Measurements from ENCODE around the gene KPTN. TPM values are rescaled to one million over a fixed set of nuclear protein-coding genes. Genes with fewer than 3 reads are reported as not detected.

The KPTN gene
- polyA plus RNA-seq, 3 donors, result 9.5 to 9.7 (median 9.5) TPM

DNA sequence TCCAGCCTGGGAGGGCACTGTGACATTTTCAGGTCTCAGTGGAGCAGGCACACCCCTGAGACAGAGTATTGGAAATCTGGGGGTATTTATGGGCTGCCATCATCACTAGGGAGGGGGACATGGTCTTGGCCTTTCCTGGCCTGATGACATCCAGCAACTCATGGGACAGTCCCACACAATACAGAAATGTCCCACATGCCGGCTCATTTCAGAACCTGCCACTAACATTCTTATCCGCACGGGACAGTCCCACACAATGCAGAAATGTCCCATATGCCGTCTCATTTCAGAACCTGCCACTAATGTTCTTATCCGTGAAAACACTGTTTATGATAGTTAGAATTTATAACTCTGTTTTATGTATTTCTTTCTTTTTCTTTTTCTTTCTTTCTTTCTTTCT lies 22.1 kb downstream of the KPTN start:
- Histone ChIP-seq H2AFZ (ENCODE audit: insufficient read depth, low read depth, low read length, poor library complexity, severe bottlenecking) (no peak overlapping the region), H3K9me3 (replicated peaks in 1 of 2; ENCODE audit: control insufficient read depth in 1 of 2, insufficient read depth in 1 of 2, low read length in 2 of 2) (peaks cover 0 to 1% of the 10 kb centered on the region in 2 donors), H3K36me3 (replicated peaks in 1 of 2; ENCODE audit: control insufficient read depth in 1 of 2, insufficient read depth in 2 of 2, low read length in 2 of 2) (no peaks in the 10 kb centered on the region), H3K27ac (ENCODE audit: low read depth in 1 of 2, low read length in 2 of 2) (no peak overlapping the region), H4K20me1 (ENCODE audit: insufficient read depth, low read length) (no peaks in the 10 kb centered on the region), H3K27me3 (ENCODE audit: control insufficient read depth in 2 of 2, insufficient read depth in 2 of 2, low read length in 2 of 2) (peaks cover 15 to 27% of the 10 kb centered on the region in 2 donors), H3K4me3 (replicated peaks in 1 of 3; ENCODE audit: low read depth in 2 of 3, low read length in 3 of 3) (no peak overlapping the region), H3K4me1 (ENCODE audit: control insufficient read depth in 1 of 2, insufficient read depth in 2 of 2, low read length in 2 of 2) (no peaks in the 10 kb centered on the region), H3K9ac (ENCODE audit: insufficient read depth, low read length, poor library complexity, severe bottlenecking) (no peak overlapping the region), H3K79me2 (ENCODE audit: insufficient read depth, low read length) (no peaks in the 10 kb centered on the region), H3K4me2 (replicated peaks; ENCODE audit: extremely low read depth, low read length, poor library complexity, severe bottlenecking) (no peak overlapping the region)
- H3K36me3 Mint-ChIP-seq, result no peaks in the 10 kb centered on the region
- no peak for DNase-seq
- no peak overlapping the region for H3K27ac Mint-ChIP-seq
- intact Hi-C loops (cut with micrococcal nuclease), result no loop called here
- WGBS (ENCODE audit: insufficient coverage), result no CpG with 5 or more reads among the region's 5 CpGs
- TF ChIP-seq, protein P1, sequence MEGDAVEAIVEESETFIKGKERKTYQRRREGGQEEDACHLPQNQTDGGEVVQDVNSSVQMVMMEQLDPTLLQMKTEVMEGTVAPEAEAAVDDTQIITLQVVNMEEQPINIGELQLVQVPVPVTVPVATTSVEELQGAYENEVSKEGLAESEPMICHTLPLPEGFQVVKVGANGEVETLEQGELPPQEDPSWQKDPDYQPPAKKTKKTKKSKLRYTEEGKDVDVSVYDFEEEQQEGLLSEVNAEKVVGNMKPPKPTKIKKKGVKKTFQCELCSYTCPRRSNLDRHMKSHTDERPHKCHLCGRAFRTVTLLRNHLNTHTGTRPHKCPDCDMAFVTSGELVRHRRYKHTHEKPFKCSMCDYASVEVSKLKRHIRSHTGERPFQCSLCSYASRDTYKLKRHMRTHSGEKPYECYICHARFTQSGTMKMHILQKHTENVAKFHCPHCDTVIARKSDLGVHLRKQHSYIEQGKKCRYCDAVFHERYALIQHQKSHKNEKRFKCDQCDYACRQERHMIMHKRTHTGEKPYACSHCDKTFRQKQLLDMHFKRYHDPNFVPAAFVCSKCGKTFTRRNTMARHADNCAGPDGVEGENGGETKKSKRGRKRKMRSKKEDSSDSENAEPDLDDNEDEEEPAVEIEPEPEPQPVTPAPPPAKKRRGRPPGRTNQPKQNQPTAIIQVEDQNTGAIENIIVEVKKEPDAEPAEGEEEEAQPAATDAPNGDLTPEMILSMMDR (IDR thresholded peaks at IDR 0.05), result no peak
- H3K4me3 Mint-ChIP-seq, result no peak overlapping the region
- H3K4me1 Mint-ChIP-seq, result peaks cover 2% of the 10 kb centered on the region
- H3K27me3 Mint-ChIP-seq (ENCODE audit: low read depth in 3 of 3), result peaks cover 13 to 24% (median 19%) of the 10 kb centered on the region in 3 donors
- H3K9me3 Mint-ChIP-seq, result peaks cover 0 to 3% (median 0%) of the 10 kb centered on the region in 7 donors

DNA sequence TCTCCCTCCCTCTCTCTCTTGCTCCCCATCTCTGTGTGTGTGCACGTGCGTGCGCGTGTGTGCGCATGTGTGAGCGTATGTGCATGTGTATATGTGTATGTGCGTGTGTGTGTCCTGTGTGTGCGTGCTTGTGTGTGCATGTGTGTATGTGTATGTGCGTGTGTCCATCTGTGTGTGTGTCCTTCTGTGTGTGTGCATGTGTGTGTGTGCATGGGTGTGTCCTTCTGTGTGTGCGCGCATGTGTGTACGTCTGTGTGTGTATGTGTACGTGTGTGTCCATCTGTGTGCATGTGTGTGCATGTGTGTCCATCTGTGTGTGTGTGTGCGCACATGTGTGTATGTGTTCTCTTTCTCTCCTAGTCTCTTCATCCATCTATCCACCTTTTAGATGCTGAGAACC lies 24.5 kb downstream of the KPTN start:
- WGBS (ENCODE audit: insufficient coverage), result 96% methylated on average over 5 of the region's 14 CpGs
- H3K36me3 Mint-ChIP-seq, result no peaks in the 10 kb centered on the region
- H3K27me3 Mint-ChIP-seq (ENCODE audit: low read depth in 3 of 3), result peaks cover 19 to 36% (median 35%) of the 10 kb centered on the region in 3 donors
- H3K27me3 ChIP-seq (ENCODE audit: control insufficient read depth in 2 of 2, insufficient read depth in 2 of 2, low read length in 2 of 2), result peaks cover 28 to 51% of the 10 kb centered on the region in 2 donors
- TF ChIP-seq, protein P1 (IDR thresholded peaks at IDR 0.05), result no peak
- H3K27ac ChIP-seq (ENCODE audit: low read depth in 1 of 2, low read length in 2 of 2), result no peak overlapping the region
- no peak overlapping the region for H3K27ac Mint-ChIP-seq
- intact Hi-C loops (cut with micrococcal nuclease), result no loop called here
- H3K4me1 Mint-ChIP-seq, result peaks cover 2% of the 10 kb centered on the region
- H3K4me2 ChIP-seq (replicated peaks; ENCODE audit: extremely low read depth, low read length, poor library complexity, severe bottlenecking), result no peak overlapping the region
- H3K79me2 ChIP-seq (ENCODE audit: insufficient read depth, low read length), result no peaks in the 10 kb centered on the region
- DNase-seq, result no peak
- peaks cover 9 to 19% of the 10 kb centered on the region in 2 donors for H3K9me3 ChIP-seq (replicated peaks in 1 of 2; ENCODE audit: control insufficient read depth in 1 of 2, insufficient read depth in 1 of 2, low read length in 2 of 2)
- H3K4me1 ChIP-seq (ENCODE audit: control insufficient read depth in 1 of 2, insufficient read depth in 2 of 2, low read length in 2 of 2), result no peaks in the 10 kb centered on the region
- peaks cover 2 to 20% (median 14%) of the 10 kb centered on the region in 7 donors for H3K9me3 Mint-ChIP-seq
- no peak overlapping the region for H2AFZ ChIP-seq (ENCODE audit: insufficient read depth, low read depth, low read length, poor library complexity, severe bottlenecking)
- no peaks in the 10 kb centered on the region for H3K36me3 ChIP-seq (replicated peaks in 1 of 2; ENCODE audit: control insufficient read depth in 1 of 2, insufficient read depth in 2 of 2, low read length in 2 of 2)
- no peak overlapping the region for H3K4me3 Mint-ChIP-seq
- H3K9ac ChIP-seq (ENCODE audit: insufficient read depth, low read length, poor library complexity, severe bottlenecking), result no peak overlapping the region
- H3K4me3 ChIP-seq (replicated peaks in 1 of 3; ENCODE audit: low read depth in 2 of 3, low read length in 3 of 3), result no peak overlapping the region
- H4K20me1 ChIP-seq (ENCODE audit: insufficient read depth, low read length), result no peaks in the 10 kb centered on the region
